Measurements from ENCODE around the gene RAPSN.

DNA sequence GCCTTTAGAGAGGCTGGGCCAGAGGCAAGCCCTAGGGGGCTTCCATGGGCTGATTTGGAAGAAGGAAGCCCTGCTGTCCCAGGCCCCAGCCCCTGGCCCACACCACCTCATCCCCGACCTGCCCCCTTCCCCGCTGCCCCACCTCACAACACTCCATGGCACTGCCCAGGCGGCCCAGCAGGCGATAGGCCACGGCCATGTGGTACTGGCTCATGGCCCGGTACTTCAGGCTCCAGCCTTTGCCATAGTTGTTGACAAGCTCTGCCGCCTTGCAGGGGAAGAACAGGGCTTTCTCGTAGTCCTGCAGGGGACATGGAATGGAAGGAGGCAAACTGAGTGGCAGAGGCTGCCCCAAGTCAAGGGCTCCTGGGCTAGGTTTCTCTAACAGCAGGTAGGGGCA lies 6.4 kb downstream of the RAPSN start:
- TF ChIP-seq, protein P1, sequence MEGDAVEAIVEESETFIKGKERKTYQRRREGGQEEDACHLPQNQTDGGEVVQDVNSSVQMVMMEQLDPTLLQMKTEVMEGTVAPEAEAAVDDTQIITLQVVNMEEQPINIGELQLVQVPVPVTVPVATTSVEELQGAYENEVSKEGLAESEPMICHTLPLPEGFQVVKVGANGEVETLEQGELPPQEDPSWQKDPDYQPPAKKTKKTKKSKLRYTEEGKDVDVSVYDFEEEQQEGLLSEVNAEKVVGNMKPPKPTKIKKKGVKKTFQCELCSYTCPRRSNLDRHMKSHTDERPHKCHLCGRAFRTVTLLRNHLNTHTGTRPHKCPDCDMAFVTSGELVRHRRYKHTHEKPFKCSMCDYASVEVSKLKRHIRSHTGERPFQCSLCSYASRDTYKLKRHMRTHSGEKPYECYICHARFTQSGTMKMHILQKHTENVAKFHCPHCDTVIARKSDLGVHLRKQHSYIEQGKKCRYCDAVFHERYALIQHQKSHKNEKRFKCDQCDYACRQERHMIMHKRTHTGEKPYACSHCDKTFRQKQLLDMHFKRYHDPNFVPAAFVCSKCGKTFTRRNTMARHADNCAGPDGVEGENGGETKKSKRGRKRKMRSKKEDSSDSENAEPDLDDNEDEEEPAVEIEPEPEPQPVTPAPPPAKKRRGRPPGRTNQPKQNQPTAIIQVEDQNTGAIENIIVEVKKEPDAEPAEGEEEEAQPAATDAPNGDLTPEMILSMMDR (IDR thresholded peaks at IDR 0.05; ENCODE audit: low read length): no peak
- TF ChIP-seq EZH2 (IDR thresholded peaks at IDR 0.05; ENCODE audit: borderline replicate concordance, low read length): no peak

Data from OCI-LY1 (cell line).